ENCODE results near the gene NLN.

NLN gene

GRCh38 chr5:65808818-65809217 lies 86.8 kb downstream of the NLN start:
- DNase-seq (ENCODE audit: low read depth in 2 of 2), result no peak

DNA sequence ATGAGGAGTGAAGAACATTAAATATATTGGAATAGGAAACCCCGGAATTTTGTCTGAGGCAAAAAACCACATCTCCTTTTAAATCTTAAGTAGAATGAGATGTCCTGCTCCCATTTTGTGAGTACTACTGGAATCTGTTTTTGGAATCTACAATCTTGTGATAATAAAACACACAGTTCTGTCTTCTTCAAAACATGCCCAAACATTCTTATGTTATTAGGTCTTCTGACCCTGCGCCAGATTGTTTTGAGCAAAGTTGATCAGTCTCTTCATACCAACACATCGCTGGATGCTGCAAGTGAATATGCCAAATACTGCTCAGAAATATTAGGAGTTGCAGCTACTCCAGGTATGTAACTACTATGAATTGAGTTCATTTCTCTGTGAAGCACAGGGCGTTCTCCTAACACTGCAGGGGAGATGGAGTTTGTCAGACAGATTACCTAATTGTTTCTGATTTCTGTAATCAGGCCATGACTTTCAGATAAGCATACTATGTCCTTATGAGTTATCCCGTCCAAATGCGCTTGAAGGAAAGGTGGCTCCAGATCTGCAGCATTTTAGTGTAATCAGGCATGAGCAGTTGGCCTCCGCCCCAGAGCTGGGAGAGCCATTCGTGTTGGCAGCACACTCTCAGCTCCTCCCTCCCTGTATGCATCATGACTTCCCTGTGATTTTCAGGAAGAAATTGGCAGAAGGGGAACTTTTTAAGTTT lies 88.0 kb downstream of the NLN start:
- no peak for DNase-seq (ENCODE audit: low read depth in 2 of 2)

- no peak for DNase-seq (ENCODE audit: low read depth in 2 of 2)
Measured at GRCh38 chr5:65811004-65811403, 89.0 kb downstream of the NLN start.

DNA sequence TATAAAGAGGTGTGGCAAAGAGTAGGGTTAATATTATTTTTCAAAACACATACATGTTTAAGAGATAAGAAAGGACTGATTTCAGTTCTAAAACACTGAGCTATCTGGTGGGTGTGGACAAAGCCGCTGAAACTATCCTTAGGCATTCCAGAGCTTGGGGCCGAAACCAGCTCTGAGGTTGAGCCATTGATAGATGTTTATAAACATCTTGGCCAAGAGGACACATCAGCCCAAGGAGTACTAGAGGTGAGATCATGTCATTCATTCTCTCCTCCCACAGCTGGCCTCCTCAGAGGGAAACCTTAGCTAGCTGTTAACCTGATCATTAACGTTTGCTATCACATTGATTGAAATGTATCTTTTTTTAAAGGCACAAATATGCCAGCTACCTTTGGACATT lies 89.9 kb downstream of the NLN start:
- no peak for DNase-seq (ENCODE audit: low read depth in 2 of 2)

- no peak for DNase-seq (ENCODE audit: low read depth in 2 of 2)
Measured at GRCh38 chr5:65812648-65813047, 90.6 kb downstream of the NLN start.

DNA sequence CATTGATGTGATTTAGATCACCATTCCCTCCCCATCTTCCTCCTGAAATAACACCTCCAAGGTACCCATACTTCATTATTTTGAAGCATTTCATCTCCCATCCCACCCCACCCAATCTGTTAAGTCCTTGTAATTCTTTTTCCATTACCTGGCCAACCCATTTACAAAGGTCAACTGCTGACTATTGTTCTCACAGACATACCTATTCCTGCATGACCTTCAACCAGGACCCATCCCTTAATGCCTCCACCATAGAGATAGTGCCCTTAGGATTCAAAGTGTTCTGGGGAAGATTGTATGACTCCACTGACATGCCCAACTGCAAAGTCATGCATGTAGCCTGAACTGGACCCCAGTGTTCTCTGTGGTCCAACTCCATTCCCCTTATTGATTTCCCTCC lies 91.2 kb downstream of the NLN start:
- no peak for DNase-seq (ENCODE audit: low read depth in 2 of 2)

DNA sequence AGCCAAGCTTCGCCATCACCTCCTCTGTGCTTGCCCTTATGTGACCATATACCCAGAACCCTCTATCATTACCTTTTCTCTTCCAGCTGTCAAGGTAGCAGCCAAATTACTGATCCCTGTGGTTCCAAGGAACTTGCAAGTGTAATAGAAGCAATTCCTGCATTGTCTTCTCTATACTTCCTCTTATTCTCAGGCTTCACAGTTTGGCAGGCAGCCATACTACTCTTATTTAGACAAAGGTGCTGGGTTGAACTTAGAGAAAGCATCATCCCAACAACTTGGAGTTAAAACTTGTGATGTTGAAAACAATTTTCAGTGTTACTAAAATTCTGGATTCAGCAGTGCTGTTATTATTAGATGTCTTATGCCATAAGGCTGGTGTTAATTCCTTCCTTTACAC lies 93.2 kb downstream of the NLN start:
- no peak for DNase-seq (ENCODE audit: low read depth in 2 of 2)

DNA sequence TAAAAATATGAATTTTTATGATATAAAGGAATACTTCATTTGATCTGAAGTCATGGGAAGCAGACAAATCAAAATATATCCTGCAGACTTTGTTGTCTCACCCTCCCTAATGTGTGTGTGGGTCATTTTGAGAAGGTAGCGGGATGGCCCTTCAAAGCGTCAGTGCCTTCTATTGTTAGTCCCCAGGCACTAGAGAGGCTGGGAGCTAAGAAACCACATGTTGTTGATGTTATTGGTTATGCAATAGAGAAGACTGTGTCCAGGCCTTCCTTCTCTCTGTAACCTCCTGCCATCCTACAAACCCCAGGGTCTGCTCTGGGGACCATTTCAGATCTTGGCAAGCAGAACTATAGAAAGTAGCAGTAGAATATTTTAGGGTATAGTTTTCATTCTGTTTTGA lies 94.7 kb downstream of the NLN start:
- DNase-seq (ENCODE audit: low read depth in 2 of 2), result no peak

GRCh38 chr5:65817931-65818330 lies 95.9 kb downstream of the NLN start:
- no peak for DNase-seq (ENCODE audit: low read depth in 2 of 2)

GRCh38 chr5:65818592-65818991 lies 96.6 kb downstream of the NLN start:
- no peak for DNase-seq (ENCODE audit: low read depth in 2 of 2)

- no peak for DNase-seq (ENCODE audit: low read depth in 2 of 2)
Measured at GRCh38 chr5:65819215-65819904, 97.4 kb downstream of the NLN start.

- DNase-seq (ENCODE audit: low read depth in 2 of 2), result no peak
Measured at GRCh38 chr5:65819905-65820240, 97.9 kb downstream of the NLN start.

GRCh38 chr5:65820373-65820772 lies 98.4 kb downstream of the NLN start:
- DNase-seq (ENCODE audit: low read depth in 2 of 2), result no peak

DNA sequence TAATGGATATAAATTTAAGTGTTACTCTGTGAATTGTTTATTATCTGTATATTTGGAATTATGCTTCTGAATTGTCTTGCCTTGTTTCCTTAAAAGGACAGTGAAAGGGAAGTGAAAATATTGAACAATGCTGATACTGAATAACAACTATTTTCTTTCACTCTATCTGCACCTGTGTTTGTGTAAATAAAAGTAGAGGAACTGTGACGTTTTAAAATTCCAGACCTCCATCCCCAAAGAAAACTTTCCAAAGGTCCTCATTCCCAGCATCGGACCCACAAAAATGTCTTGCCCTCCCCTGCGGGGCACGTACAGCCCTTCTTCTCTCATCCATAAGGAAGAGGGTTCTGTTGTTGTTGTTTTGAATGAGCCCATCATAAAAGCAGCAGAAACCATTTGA lies 100.0 kb downstream of the NLN start:
- DNase-seq (ENCODE audit: low read depth in 2 of 2), result no peak

DNA sequence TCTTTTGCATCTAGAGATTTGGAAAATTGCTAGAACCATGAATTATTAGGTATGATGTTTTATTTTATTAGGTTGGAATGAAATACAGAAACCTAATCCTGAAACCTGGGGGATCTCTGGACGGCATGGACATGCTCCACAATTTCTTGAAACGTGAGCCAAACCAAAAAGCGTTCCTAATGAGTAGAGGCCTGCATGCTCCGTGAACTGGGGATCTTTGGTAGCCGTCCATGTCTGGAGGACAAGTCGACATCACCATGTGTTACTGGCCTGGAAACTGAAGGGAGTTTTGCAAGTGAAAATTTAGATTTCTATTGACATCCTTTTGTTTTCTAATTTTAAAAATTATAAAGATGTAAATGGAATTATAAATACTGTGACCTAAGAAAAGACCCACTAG lies 100.7 kb downstream of the NLN start:
- DNase-seq (ENCODE audit: low read depth in 2 of 2), result no peak

GRCh38 chr5:65823204-65823603 lies 101.2 kb downstream of the NLN start:
- DNase-seq (ENCODE audit: low read depth in 2 of 2), result no peak

GRCh38 chr5:65823845-65824445 lies 101.9 kb downstream of the NLN start:
- DNase-seq (ENCODE audit: low read depth in 2 of 2), result no peak

GRCh38 chr5:65825408-65826328 lies 103.7 kb downstream of the NLN start:
- no peak for DNase-seq (ENCODE audit: low read depth in 2 of 2)

DNA sequence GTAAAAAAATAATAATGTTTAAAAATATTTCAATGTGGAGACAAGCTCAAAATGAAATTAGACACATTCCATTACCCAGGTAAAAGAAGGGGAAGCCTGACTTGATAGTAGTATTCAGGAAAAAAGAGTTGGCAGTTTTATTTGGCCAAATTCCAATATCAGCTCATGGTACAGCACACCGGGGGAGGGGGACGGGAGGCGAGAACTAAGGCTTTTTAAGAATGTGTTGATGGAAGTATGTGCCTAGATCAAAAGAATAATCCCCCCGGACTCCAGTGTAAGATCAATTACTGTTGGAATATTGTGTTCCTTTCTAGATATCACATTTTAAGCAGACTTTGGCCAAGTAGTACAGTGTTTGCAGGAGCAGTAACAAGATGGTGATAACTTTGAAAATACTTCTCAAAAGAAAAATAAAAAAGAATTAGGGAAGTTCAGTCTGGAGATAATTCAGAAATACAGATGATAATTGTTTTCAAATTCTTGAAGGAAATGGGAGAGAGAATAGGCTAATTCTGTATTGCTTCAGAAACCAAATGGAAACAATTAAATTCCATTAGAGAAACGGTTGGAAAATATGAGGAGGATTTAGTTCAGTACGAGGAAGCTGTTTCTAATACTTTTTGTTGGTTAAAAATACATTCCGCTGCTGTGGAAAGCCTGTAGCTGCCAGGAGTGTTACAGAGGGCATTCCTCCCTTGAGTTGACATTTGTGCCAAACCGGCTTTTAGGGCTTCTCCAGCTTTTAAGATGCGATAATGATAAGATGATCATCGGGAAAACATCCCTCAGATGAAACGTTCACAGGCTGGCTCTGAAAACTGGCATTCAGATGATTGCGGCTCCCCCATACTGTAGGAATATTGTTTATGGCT lies 106.3 kb downstream of the NLN start:
- no peak for DNase-seq (ENCODE audit: low read depth in 2 of 2)

GRCh38 chr5:65830856-65831255 lies 108.9 kb downstream of the NLN start:
- DNase-seq (ENCODE audit: low read depth in 2 of 2), result no peak

DNA sequence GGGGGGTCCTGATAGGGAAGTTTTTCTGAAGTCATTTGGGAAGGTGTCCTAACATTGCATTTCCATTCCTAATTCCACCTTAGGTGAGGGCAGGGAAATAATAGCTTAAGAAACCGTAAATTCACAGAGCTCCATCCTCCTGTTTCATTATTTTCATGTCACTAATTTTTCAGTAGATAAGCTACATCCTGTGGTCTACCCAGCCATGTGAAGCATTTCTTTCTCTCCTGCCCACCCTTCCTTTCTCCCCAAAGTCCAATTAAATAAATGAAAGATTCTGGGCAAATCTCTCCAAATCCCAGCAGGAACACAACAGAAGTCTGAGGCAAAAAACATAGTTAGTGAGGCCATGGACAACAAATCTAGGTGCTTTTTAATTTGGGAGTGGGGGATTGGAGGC lies 109.3 kb downstream of the NLN start:
- DNase-seq (ENCODE audit: low read depth in 2 of 2), result no peak

Measured in stimulated activated CD8-positive, alpha-beta memory T cell treated with anti-CD3 and anti-CD28 coated beads, Interleukin-7, amount 100 ng/mL, for 1 hour (primary cell).